ENCODE measurements around the gene NACA.

Gene NACA

GRCh38 chr12:56725723-56726102 is 614 bp upstream of the NACA start:
- no peak for DNase-seq (ENCODE audit: low spot score)
- ChIA-PET CTCF (no interaction called here), POLR2A (ENCODE audit: low non-redundant PET) (interaction anchor here (0.6 to 1.0 kb wide), 3 partner anchors 38 to 245 kb away, joined by 3 to 8 read pairs (median 3); partner anchors contain the start of gene PTGES3)
- peak overlapping the region; percentile 90 for H3K27ac ChIP-seq
- no peak for TF ChIP-seq CTCF (conservative IDR thresholded peaks at IDR 0.05; ENCODE audit: low read depth)

GRCh38 chr12:56724701-56724971 is 463 bp downstream of the NACA start:
- no peak for TF ChIP-seq CTCF (conservative IDR thresholded peaks at IDR 0.05; ENCODE audit: low read depth)
- ChIA-PET CTCF (no interaction called here), POLR2A (ENCODE audit: low non-redundant PET) (no interaction called here)
- peak overlapping the region; percentile 90 for H3K27ac ChIP-seq
- DNase-seq (ENCODE audit: low spot score), result peak; percentile 32

GRCh38 chr12:56723889-56724700 is 1.0 kb downstream of the NACA start:
- ChIA-PET POLR2A (ENCODE audit: low non-redundant PET) (interaction anchor here (0.6 kb wide), 1 partner anchor 643 kb away, joined by 6 read pairs; no protein-coding TSS in a partner anchor), CTCF (interaction anchor here (0.8 kb wide), 1 partner anchor 45 kb away, joined by 3 read pairs; no protein-coding TSS in a partner anchor)
- peak overlapping the region; percentile 90 for H3K27ac ChIP-seq
- no peak for TF ChIP-seq CTCF (conservative IDR thresholded peaks at IDR 0.05; ENCODE audit: low read depth)
- peak; percentile 46 for DNase-seq (ENCODE audit: low spot score)

GRCh38 chr12:56723352-56723751 is 1.7 kb downstream of the NACA start:
- no peak for DNase-seq (ENCODE audit: low spot score)
- no peak for TF ChIP-seq CTCF (conservative IDR thresholded peaks at IDR 0.05; ENCODE audit: low read depth)
- H3K27ac ChIP-seq, result no peak overlapping the region
- CTCF ChIA-PET, result interaction anchor here (0.7 to 0.8 kb wide), 2 partner anchors 17 to 46 kb away, joined by 3 read pairs; no protein-coding TSS in a partner anchor
- POLR2A ChIA-PET (ENCODE audit: low non-redundant PET), result no interaction called here

- no peak for DNase-seq (ENCODE audit: low spot score)
- H3K27ac ChIP-seq, result no peak overlapping the region
- CTCF ChIA-PET, result interaction anchor here (0.7 to 0.8 kb wide), 2 partner anchors 18 to 46 kb away, joined by 3 read pairs; no protein-coding TSS in a partner anchor
- POLR2A ChIA-PET (ENCODE audit: low non-redundant PET), result interaction anchor here (1.4 kb wide), 1 partner anchor 35 kb away, joined by 4 read pairs; the partner anchor contains the start of gene PTGES3
- no peak for TF ChIP-seq CTCF (conservative IDR thresholded peaks at IDR 0.05; ENCODE audit: low read depth)
These were observed 2.3 kb downstream of the NACA start for GRCh38 chr12:56722832-56723231.

GRCh38 chr12:56721721-56722120 is 3.4 kb downstream of the NACA start:
- DNase-seq (ENCODE audit: low spot score), result no peak
- TF ChIP-seq CTCF (conservative IDR thresholded peaks at IDR 0.05; ENCODE audit: low read depth), result no peak
- POLR2A ChIA-PET (ENCODE audit: low non-redundant PET), result interaction anchor here (1.4 kb wide), 1 partner anchor 34 kb away, joined by 4 read pairs; the partner anchor contains the start of gene PTGES3
- CTCF ChIA-PET, result interaction anchor here (1.4 kb wide), 1 partner anchor 266 kb away, joined by 3 read pairs; no protein-coding TSS in a partner anchor
- H3K27ac ChIP-seq, result no peak overlapping the region
